HS-27A (cell line): ENCODE data around the gene STK40.
A peak's percentile ranks its signal among the peaks of the same experiment; 100 is the strongest.

Experiments used
- DNase-seq: peaks from one replicate; pipeline ENCODE4 v3.0.0-alpha.2; 2012; ENCODE audit warnings: low read depth, missing footprints

STK40 gene

DNA sequence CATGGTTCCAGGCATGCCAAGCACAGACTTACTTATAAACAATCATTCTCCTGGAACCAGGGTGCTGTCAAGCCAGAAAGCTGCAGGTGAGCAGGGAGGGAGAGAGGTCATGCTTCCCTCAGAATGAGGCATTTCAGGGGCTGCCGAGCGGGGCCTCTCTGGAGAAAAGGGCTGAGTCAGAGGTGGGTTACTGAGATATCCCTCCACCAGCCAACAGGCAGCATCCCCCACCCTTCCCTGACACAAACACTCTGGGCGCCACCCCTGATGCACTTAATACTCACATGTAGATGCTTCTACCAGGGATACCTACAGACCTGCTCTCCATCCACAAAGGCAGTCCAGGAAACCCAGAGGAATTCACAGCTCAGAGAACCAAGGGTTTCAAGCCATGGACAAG is 13.1 kb downstream of the STK40 start:
- no peak for DNase-seq

DNA sequence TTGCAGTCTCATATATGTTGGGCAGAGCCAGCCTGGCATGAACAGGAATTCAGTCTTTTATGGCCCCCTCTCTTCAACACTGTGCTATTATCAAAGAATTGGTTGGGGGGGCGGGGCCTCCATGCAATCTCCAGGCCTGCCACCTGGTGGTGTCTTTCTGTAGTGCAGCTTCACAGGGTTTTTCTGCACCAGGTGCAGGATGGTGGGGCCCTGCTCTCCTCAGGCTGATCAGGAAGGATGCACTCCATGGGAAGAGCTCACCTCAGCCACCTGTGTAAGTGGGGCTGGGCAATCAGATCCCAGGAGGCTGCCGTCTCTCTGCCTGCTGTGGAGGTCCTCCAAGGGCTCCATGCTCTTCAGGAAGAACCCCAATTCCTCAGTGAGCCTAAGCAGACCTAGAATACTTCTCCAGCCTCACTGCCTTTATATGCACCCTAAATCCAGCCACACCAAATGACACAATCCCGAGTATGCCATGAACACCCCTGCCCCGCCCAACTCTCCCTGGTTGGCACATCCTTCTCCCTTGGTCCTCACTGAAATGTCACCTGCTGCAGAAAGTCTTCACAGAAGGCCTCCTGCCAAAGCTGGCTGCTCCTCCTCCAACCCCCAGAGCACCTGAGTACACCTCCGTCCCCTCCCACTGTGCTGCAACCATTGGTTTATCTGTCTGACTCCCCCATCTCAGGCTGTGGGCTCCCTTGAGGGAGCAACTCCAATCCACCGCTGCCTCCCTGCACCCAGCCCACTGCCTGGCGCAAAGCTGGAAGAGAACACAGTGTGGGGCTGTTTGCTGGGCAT is 16.5 kb downstream of the STK40 start:
- DNase-seq = peak; percentile 61

GRCh38 chr1:36367798-36368197 is 17.9 kb downstream of the STK40 start:
- DNase-seq = no peak

GRCh38 chr1:36367066-36367465 is 18.7 kb downstream of the STK40 start:
- no peak for DNase-seq

DNA sequence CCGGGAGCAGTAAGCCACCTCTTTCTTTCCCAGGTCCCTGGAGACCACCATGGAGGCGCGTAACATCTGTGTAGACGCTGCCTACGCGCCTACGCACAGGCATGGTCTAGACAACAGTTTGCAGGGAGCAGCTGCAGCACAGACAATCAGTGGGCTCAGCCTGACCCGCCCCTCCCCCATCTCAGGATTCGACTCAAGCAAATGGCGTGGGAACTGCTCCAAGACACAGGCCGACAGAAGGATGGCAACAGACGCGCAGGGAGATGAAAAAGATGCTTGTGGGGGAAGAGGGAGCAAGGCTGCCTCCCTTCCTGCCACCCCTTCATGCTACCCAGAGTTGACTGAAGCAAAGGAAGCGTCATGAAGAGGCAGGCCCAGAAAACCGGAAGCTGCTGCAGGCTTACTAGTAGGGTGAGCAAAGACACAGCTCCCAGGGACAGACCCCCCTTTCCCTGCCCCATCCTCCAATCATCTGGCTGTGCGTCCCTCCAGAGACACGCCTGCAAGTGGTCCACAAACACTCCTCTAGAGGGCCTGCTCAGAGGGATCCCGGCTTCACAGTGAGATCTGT is 19.5 kb downstream of the STK40 start:
- no peak for DNase-seq

GRCh38 chr1:36365381-36365780 is 20.3 kb downstream of the STK40 start:
- no peak for DNase-seq

- no peak for DNase-seq
Observed at GRCh38 chr1:36359911-36360550, 25.7 kb downstream of the STK40 start.

GRCh38 chr1:36359383-36359782 is 26.3 kb downstream of the STK40 start:
- no peak for DNase-seq

- DNase-seq = no peak
Observed at GRCh38 chr1:36358514-36359084, 27.1 kb downstream of the STK40 start.

DNA sequence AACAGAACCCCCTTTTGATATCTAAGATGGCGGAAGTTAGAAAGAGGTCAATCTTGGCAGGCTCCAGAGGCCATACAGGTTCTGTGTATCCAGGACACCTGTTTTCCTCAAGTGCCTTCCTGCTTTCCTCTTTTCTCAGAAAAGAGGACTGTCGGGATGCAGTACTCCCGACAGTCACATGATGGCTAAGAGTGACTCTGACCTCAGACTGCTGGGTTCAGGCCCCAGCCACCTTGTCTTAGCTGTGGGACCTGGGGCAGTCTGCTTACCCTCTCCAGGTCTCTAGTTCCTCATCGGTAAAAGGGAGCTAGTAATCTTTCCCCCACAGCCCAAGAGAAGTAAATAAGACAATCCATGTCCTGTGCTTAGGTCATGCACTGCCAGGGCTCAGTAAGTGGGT is 29.9 kb downstream of the STK40 start:
- no peak for DNase-seq

- DNase-seq = no peak
Observed at GRCh38 chr1:36354486-36354885, 31.2 kb downstream of the STK40 start.

GRCh38 chr1:36352910-36353878 is 32.5 kb downstream of the STK40 start:
- DNase-seq = peak; percentile 76

DNA sequence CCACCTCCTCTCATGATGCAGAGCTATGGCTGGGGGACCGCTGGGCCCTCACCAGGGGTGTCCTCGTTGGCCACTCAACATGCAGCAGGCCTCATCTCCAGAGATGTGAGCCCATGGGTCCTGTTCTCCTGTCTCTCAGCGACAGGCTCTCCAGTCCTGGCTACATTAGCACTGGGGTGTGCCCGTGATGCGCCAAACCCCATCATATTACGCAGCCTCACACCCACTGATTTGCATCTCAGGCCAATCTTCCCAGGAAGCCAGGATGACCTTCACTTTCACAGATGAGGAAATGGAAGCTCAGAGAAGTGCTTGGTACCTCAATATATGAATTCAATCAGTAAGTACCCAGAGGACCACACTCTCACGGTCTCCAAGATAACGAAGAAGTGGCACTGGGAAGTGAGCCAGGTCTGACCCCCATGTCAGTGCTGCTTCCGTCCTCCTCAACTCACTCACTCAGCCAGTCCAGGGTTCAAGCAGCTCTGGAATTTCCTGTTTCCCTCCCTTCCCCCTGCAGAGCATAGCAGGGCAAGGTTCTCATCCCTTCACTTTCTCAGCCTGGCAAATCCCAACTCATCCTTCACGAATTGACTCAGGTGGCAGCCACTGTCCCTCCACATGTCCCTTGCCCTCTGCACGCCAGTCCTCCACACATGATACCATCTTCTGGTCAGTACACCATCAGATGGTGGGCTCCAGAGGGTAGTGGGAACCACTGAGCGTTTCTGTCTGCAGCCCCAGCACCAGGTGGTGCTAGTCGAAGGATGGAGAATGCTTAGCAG is 33.4 kb downstream of the STK40 start:
- DNase-seq = peak; percentile 91

DNA sequence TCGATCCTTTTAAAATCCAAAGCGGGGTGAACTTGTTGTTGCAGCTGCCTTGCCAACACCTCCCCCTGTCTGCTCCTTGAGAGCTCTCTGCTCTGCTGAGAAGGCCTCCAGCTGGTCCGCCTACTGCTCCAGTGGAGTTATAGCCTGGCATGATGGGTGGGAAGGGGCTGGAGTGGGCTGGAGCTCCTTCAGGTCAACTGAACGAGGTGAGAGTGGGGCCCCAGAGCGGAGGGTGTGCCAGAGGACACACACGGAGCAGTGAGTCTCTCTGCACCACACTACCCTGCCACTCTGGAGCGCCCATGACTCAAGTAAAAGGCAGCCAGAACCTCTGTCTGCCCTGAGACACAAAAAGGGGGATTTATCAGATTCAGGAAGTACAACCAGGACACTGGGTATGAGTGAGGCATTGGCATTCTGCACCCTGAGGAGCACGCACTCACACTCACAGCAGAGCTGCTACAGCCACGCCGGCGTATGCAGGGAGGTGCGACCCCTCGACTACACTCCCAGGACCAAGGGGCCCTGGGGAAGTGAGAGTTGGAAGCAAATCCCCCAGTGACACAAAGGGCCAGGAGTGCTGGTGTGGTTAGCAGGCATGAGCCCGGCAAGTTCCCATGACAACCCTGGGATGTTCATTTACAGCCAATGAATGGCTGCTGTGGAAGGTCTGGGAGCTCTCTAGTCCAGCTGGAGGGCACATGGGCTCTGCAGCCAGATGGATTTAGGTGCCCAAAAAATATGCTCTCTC is 34.3 kb downstream of the STK40 start:
- DNase-seq = peak; percentile 93

DNA sequence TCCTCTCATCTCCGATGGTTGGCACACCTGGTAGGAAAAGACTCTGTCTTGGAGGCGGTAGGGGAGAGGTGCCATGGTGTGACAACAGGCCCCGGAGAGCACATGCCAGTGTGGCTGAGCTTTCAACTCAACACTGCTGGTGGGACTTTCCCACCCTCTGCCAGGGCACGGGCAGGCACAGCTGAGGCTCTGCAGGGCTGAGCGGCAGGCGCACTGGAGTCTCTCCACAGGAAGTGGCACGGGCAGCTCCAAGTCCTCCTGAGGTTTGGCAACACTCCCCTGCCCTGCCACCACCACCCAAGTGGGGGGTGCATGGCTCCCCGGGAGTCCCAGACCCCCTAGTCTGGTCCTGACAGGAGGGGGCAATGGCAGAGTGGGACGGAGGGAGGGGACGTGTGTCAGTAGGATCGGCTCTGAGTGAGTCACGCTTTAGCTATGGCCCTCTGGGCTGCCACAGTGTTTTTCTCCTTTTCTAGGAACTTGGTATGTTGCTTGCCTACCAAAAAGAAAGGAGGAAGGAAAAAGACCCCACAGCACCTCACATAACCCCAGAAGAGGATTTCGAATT is 35.0 kb downstream of the STK40 start:
- peak; percentile 96 for DNase-seq

DNA sequence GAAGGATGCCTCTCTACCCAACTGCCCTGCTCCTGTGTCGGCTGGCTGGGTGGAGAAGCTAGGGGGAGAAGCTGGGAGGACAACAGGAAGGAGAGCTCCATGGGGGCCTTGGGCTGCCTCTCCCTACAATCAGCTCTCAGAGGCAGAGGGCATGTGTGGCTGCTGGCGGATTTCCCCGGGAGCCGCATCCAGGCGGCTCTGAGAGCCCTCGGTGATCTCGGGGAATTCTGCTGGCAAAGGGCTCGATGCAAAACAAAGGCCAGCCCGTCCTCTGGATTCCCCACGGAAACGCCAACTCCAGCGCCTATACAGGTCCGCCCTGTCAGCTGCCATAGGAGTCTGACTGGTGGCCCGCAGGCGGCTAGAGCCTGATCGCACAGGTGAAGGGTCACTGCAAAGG is 35.9 kb downstream of the STK40 start:
- no peak for DNase-seq

- no peak for DNase-seq
Observed at GRCh38 chr1:36349241-36349671, 36.5 kb downstream of the STK40 start.

DNA sequence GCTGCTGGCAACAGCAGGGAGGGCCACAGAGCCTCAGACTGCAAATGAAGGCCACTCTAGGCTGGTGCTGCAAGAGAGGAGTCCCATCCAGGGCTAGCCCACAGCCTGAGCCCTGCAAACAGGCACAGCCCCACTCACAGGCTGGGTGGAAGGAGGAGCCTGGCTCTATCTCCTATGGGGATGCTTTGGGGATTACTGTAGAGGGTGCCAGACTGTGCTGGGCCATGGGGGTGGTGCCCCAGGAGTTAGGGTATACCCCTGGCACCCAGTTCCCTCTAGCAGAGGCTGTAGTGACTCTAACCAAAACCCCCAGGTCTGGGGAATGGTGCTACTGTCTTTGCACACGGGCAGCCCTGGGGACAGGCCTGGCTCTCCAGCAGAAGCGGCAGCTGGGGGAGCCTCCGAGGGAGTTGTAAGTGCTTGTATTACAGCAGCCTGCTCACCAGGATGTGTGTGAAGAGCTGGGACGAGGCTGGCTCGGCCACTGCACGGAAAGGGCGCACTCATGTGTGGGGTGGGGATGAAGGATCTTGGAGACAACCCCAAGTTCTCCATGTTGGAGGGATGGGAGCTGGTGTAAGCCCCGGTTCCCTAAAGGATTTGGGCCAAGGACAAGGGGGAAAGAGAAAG is 38.9 kb downstream of the STK40 start:
- no peak for DNase-seq

DNA sequence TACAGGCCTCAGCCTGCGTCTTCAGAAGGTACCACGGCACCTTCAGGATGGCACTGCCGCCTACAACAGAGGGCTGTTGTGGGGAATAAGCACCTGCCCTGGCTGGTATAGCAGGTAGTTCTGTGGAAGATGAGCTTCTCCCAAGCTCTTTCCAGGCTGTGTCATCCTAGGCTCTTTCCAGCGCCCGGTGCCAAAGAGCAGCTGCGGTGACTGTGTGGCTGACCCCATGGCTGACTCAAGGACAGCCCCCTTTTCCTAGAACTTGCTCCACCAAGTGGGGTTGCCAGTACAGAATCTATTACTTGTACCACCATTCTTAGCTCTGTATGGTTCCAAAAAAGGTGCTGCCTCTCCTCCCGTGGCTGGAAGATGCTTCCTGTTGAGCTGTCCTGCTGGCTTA is 40.4 kb downstream of the STK40 start:
- no peak for DNase-seq

DNA sequence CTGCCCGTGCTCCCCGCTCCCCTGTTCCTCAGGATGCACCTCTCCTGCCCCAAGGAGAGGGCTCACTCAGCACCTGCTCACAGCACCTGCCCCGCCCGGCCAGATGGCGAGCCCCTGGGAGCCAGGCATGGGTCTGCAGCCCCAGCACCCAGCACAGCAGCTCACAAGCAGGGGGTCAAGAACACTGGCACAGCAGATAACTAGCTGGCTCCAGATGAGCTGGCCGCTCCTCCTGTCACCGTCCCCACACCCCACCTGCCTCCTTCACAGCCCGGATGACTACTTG is 41.4 kb downstream of the STK40 start:
- DNase-seq = no peak
